ENCODE results near the gene CUX1. TPM values are rescaled to one million over a fixed set of nuclear protein-coding genes. Genes with fewer than 3 reads are reported as not detected.

CUX1 gene
- total RNA-seq, 1 donor from 2014 or later: 50.6 TPM

- peaks cover 11% of the 10 kb centered on the region for H3K4me1 Mint-ChIP-seq (ENCODE audit: low read depth, unreplicated experiment)
- TF ChIP-seq CTCF (IDR thresholded peaks at IDR 0.05; ENCODE audit: insufficient read depth, low read depth, low read length): no peak
- TF ChIP-seq EZH2 (IDR thresholded peaks at IDR 0.05; ENCODE audit: insufficient read depth, low read length): no peak
- no peak overlapping the region for H3K27ac Mint-ChIP-seq (ENCODE audit: unreplicated experiment)
Observed at GRCh38 chr7:101896316-101896715, 78.9 kb downstream of the CUX1 start.

GRCh38 chr7:101896941-101897340 lies 79.5 kb downstream of the CUX1 start:
- H3K4me1 Mint-ChIP-seq (ENCODE audit: low read depth, unreplicated experiment): peaks cover 9% of the 10 kb centered on the region
- H3K27me3 Mint-ChIP-seq (ENCODE audit: low read depth, unreplicated experiment): no peaks in the 10 kb centered on the region
- Histone ChIP-seq H4K20me1 (ENCODE audit: insufficient read depth, low read length) (peaks cover 80% of the 10 kb centered on the region), H3K27me3 (ENCODE audit: insufficient read depth, low read length) (no peaks in the 10 kb centered on the region), H3K9me3 (ENCODE audit: insufficient read depth, low read depth, low read length) (no peaks in the 10 kb centered on the region), H3K27ac (ENCODE audit: low read depth, low read length) (no peak overlapping the region), H3K4me1 (ENCODE audit: insufficient read depth, low read length) (peaks cover 18% of the 10 kb centered on the region), H3K4me3 (ENCODE audit: insufficient read depth, low read depth, low read length) (no peak overlapping the region), H2AFZ (ENCODE audit: low read depth, low read length) (no peak overlapping the region), H3K4me2 (ENCODE audit: low read length) (no peak overlapping the region), H3K36me3 (ENCODE audit: insufficient read depth, low read length) (no peaks in the 10 kb centered on the region), H3K9ac (ENCODE audit: low read length) (no peak overlapping the region), H3K79me2 (ENCODE audit: insufficient read depth, low read length) (peaks cover 52% of the 10 kb centered on the region)
- peaks cover 3% of the 10 kb centered on the region for H3K36me3 Mint-ChIP-seq (ENCODE audit: low read depth, unreplicated experiment)
- no peak overlapping the region for H3K4me3 Mint-ChIP-seq (ENCODE audit: unreplicated experiment)
- H3K27ac Mint-ChIP-seq (ENCODE audit: unreplicated experiment): no peak overlapping the region
- TF ChIP-seq CTCF (IDR thresholded peaks at IDR 0.05; ENCODE audit: insufficient read depth, low read depth, low read length) (no peak), EZH2 (IDR thresholded peaks at IDR 0.05; ENCODE audit: insufficient read depth, low read length) (no peak)
- no peaks in the 10 kb centered on the region for H3K9me3 Mint-ChIP-seq (ENCODE audit: unreplicated experiment)
- DNase-seq (ENCODE audit: low read depth): no peak
- FAIRE-seq: no peak

More at GRCh38 chr7:101896316-101896715, 78.9 kb downstream of the CUX1 start:
- Mint-ChIP-seq H3K9me3 (ENCODE audit: unreplicated experiment) (no peaks in the 10 kb centered on the region), H3K4me3 (ENCODE audit: unreplicated experiment) (no peak overlapping the region), H3K27me3 (ENCODE audit: low read depth, unreplicated experiment) (no peaks in the 10 kb centered on the region), H3K36me3 (ENCODE audit: low read depth, unreplicated experiment) (peaks cover 3% of the 10 kb centered on the region)
- no peaks in the 10 kb centered on the region for H3K36me3 ChIP-seq (ENCODE audit: insufficient read depth, low read length)
- H3K9me3 ChIP-seq (ENCODE audit: insufficient read depth, low read depth, low read length): no peaks in the 10 kb centered on the region
- peaks cover 56% of the 10 kb centered on the region for H3K79me2 ChIP-seq (ENCODE audit: insufficient read depth, low read length)
- no peak overlapping the region for H3K9ac ChIP-seq (ENCODE audit: low read length)
- peaks cover 12% of the 10 kb centered on the region for H3K4me1 ChIP-seq (ENCODE audit: insufficient read depth, low read length)
- no peak for FAIRE-seq
- no peak overlapping the region for H3K4me3 ChIP-seq (ENCODE audit: insufficient read depth, low read depth, low read length)
- H4K20me1 ChIP-seq (ENCODE audit: insufficient read depth, low read length): peaks cover 83% of the 10 kb centered on the region
- no peak overlapping the region for H3K27ac ChIP-seq (ENCODE audit: low read depth, low read length)
- no peak overlapping the region for H2AFZ ChIP-seq (ENCODE audit: low read depth, low read length)
- no peak for DNase-seq (ENCODE audit: low read depth)
- H3K4me2 ChIP-seq (ENCODE audit: low read length): no peak overlapping the region
- no peaks in the 10 kb centered on the region for H3K27me3 ChIP-seq (ENCODE audit: insufficient read depth, low read length)

- TF ChIP-seq EZH2 (IDR thresholded peaks at IDR 0.05; ENCODE audit: insufficient read depth, low read length) (no peak), CTCF (IDR thresholded peaks at IDR 0.05; ENCODE audit: insufficient read depth, low read depth, low read length) (no peak)
- no peak overlapping the region for H3K4me3 ChIP-seq (ENCODE audit: insufficient read depth, low read depth, low read length)
- no peak overlapping the region for H3K4me2 ChIP-seq (ENCODE audit: low read length)
- peaks cover 59% of the 10 kb centered on the region for H3K79me2 ChIP-seq (ENCODE audit: insufficient read depth, low read length)
- no peaks in the 10 kb centered on the region for H3K27me3 ChIP-seq (ENCODE audit: insufficient read depth, low read length)
- Mint-ChIP-seq H3K9me3 (ENCODE audit: unreplicated experiment) (no peaks in the 10 kb centered on the region), H3K27me3 (ENCODE audit: low read depth, unreplicated experiment) (no peaks in the 10 kb centered on the region), H3K4me3 (ENCODE audit: unreplicated experiment) (no peak overlapping the region), H3K36me3 (ENCODE audit: low read depth, unreplicated experiment) (peaks cover 3% of the 10 kb centered on the region), H3K27ac (ENCODE audit: unreplicated experiment) (no peak overlapping the region), H3K4me1 (ENCODE audit: low read depth, unreplicated experiment) (peaks cover 3% of the 10 kb centered on the region)
- DNase-seq (ENCODE audit: low read depth) (no peak), FAIRE-seq (no peak)
- H3K36me3 ChIP-seq (ENCODE audit: insufficient read depth, low read length): no peaks in the 10 kb centered on the region
- no peak overlapping the region for H3K27ac ChIP-seq (ENCODE audit: low read depth, low read length)
- peaks cover 85% of the 10 kb centered on the region for H4K20me1 ChIP-seq (ENCODE audit: insufficient read depth, low read length)
- no peaks in the 10 kb centered on the region for H3K9me3 ChIP-seq (ENCODE audit: insufficient read depth, low read depth, low read length)
- no peak overlapping the region for H3K9ac ChIP-seq (ENCODE audit: low read length)
- no peak overlapping the region for H2AFZ ChIP-seq (ENCODE audit: low read depth, low read length)
- peaks cover 21% of the 10 kb centered on the region for H3K4me1 ChIP-seq (ENCODE audit: insufficient read depth, low read length)
Observed at GRCh38 chr7:101898106-101898505, 80.7 kb downstream of the CUX1 start.

Data from astrocyte (in vitro differentiated cells and primary cell).